HCT116 (cell line): ENCODE measurements around the gene PIGW. TPM values are rescaled to one million over a fixed set of nuclear protein-coding genes. Genes with fewer than 3 reads are reported as not detected.

Source experiments
- ATAC-seq: fragments of 200-7000 bp; cut with Tn5 transposase; 2 replicates; pipeline ENCODE4 v1.9.1; 2020; ENCODE audit warnings: mild to moderate bottlenecking, moderate library complexity
- BruUV-seq: library from RNA; stranded (reverse); fragments of 400-500 nt; replicated peaks from 2 replicates; lab custom pipeline; 2021; lab: Mats Ljungman, UMichigan
- CTCF ChIA-PET: fragments of 300-600 bp; sonication (Branson Sonifier 250); formaldehyde crosslinking; loops from one replicate; lab custom pipeline; 2021; ENCODE audit warnings: antibody characterized with exemption; lab: Charles Lee
- POLR2A ChIA-PET: fragments of 300-600, 350-600 bp; sonication (Branson Sonifier 250); formaldehyde crosslinking; loops from one replicate; lab custom pipeline; 2021; ENCODE audit warnings: antibody characterized with exemption; lab: Charles Lee
- RAD21 ChIA-PET, 2 experiments: fragments of 300-600 bp; sonication (Branson Sonifier 250); formaldehyde crosslinking; loops; one replicate each; lab custom pipeline; 2023; ENCODE audit warnings: low total read pairs in 2 of 2; ENCODE audit not compliant: uncharacterized antibody in 2 of 2, unreplicated experiment in 2 of 2, low non-redundant PET in 1 of 2; lab: Charles Lee
- DNase-seq: peaks from one replicate; pipeline ENCODE4 v3.0.0-alpha.2; 2010; ENCODE audit warnings: low read depth, low spot score
- H2AFZ ChIP-seq: fragments of 200-600 bp; shearing (Covaris generic), sonication (generic); 2 replicates; pipeline ENCODE4 v1.6.1; 2017; ENCODE audit warnings: low read depth, mixed run types, mixed read lengths, antibody characterized with exemption, low read length; ENCODE audit not compliant: poor library complexity, severe bottlenecking
- H3K27ac ChIP-seq: 2 replicates; pipeline ENCODE4 v1.5.1; 2012; ENCODE audit warnings: low read depth, low read length
- H3K27me3 ChIP-seq: fragments of 200-600 bp; sonication (generic); 2 replicates; pipeline ENCODE4 v1.6.1; 2016; ENCODE audit warnings: mixed run types, low read length, mixed read lengths; ENCODE audit not compliant: insufficient read depth
- H3K36me3 ChIP-seq, 2 experiments: fragments of 200-500 bp in 1 of 2; fragments of 200-600 bp in 1 of 2; sonication (Bioruptor generic) in 1 of 2; sonication (generic) in 1 of 2; 2 replicates each; pipeline versions ENCODE4 v1.5.1 to v1.6.1; 2014 to 2016; ENCODE audit warnings: low read length in 2 of 2, inconsistent platforms in 1 of 2, mixed read lengths in 1 of 2, mixed run types in 1 of 2; ENCODE audit not compliant: insufficient read depth in 2 of 2, control insufficient read depth in 1 of 2
- H3K4me1 ChIP-seq, 2 experiments: fragments of 200-600 bp in 1 of 2; sonication (generic) in 1 of 2; 2 replicates each; pipeline versions ENCODE4 v1.5.1 to v1.6.1; 2012 to 2017; ENCODE audit warnings: low read length in 2 of 2, inconsistent platforms in 1 of 2, mild to moderate bottlenecking in 1 of 2, mixed read lengths in 1 of 2, mixed run types in 1 of 2, moderate library complexity in 1 of 2; ENCODE audit not compliant: insufficient read depth in 2 of 2, control insufficient read depth in 1 of 2
- H3K4me2 ChIP-seq: fragments of 200-600 bp; sonication (generic); 2 replicates; pipeline ENCODE4 v1.6.1; 2017; ENCODE audit warnings: mixed run types, low read length, mixed read lengths
- H3K4me3 ChIP-seq, 2 experiments: fragments of 200-600 bp in 1 of 2; sonication (generic) in 1 of 2; replicated peaks in 1 of 2; 2 replicates each; pipeline ENCODE4 v1.5.1; 2011 to 2016; ENCODE audit warnings: low read length in 2 of 2, control low read depth in 1 of 2, low read depth in 1 of 2, mild to moderate bottlenecking in 1 of 2, mixed read lengths in 1 of 2, mixed run types in 1 of 2
- H3K79me2 ChIP-seq: fragments of 200-600 bp; sonication (generic); 2 replicates; pipeline ENCODE4 v1.6.1; 2017; ENCODE audit warnings: mild to moderate bottlenecking, mixed run types, low read length, moderate library complexity, mixed read lengths; ENCODE audit not compliant: insufficient read depth
- H3K9ac ChIP-seq: fragments of 200-600 bp; sonication (generic); 2 replicates; pipeline ENCODE4 v1.6.1; 2016; ENCODE audit warnings: low read length, mixed read lengths
- H3K9me2 ChIP-seq: fragments of 200-600 bp; sonication (generic), shearing (Covaris generic); 2 replicates; pipeline ENCODE4 v1.6.1; 2017; ENCODE audit warnings: mixed run types, mild to moderate bottlenecking, moderate library complexity; ENCODE audit not compliant: insufficient read depth
- H3K9me3 ChIP-seq, 2 experiments: fragments of 200-500 bp in 1 of 2; fragments of 200-600 bp in 1 of 2; sonication (Bioruptor generic) in 1 of 2; sonication (generic) in 1 of 2; 2 replicates each; pipeline ENCODE4 v1.6.1; 2014 to 2017; ENCODE audit warnings: low read length in 2 of 2, mixed read lengths in 2 of 2, inconsistent platforms in 1 of 2, low read depth in 1 of 2, mild to moderate bottlenecking in 1 of 2, mixed run types in 1 of 2, moderate library complexity in 1 of 2; ENCODE audit not compliant: control insufficient read depth in 1 of 2, insufficient read depth in 1 of 2
- H4K20me1 ChIP-seq: fragments of 200-600 bp; sonication (generic), shearing (Covaris generic); 2 replicates; pipeline ENCODE4 v1.6.1; 2017; ENCODE audit warnings: mixed run types, mild to moderate bottlenecking, moderate library complexity; ENCODE audit not compliant: insufficient read depth
- ATF3 ChIP-seq: IDR thresholded peaks from 2 replicates; pipeline ENCODE4 v1.6.1; 2012
- CEBPB ChIP-seq: IDR thresholded peaks from 2 replicates; pipeline ENCODE4 v1.6.1; 2012; ENCODE audit warnings: low read depth
- ELF1 ChIP-seq: IDR thresholded peaks from 2 replicates; pipeline ENCODE4 v1.6.1; 2012; ENCODE audit warnings: low read depth, borderline replicate concordance
- EZH2phosphoT487 ChIP-seq: fragments of 200-600 bp; IDR thresholded peaks from 2 replicates; pipeline ENCODE4 v1.6.1; 2018; ENCODE audit warnings: antibody characterized with exemption, borderline replicate concordance
- FOSL1 ChIP-seq: IDR thresholded peaks from 2 replicates; pipeline ENCODE4 v1.6.1; 2012; ENCODE audit warnings: low read depth
- POLR2A ChIP-seq: IDR thresholded peaks from 2 replicates; pipeline ENCODE4 v1.7.0; 2011; ENCODE audit warnings: borderline replicate concordance; ENCODE audit not compliant: insufficient read depth, insufficient read length; ENCODE audit errors: extremely low read depth
- POLR2AphosphoS5 ChIP-seq: IDR thresholded peaks from 2 replicates; pipeline ENCODE4 v1.6.1; 2011; ENCODE audit warnings: mild to moderate bottlenecking, low read depth, low read length, moderate library complexity
- RAD21 ChIP-seq: IDR thresholded peaks from 2 replicates; pipeline ENCODE4 v1.6.1; 2012; ENCODE audit warnings: low read depth, mild to moderate bottlenecking
- SIN3A ChIP-seq: IDR thresholded peaks from 2 replicates; pipeline ENCODE4 v1.6.1; 2012; ENCODE audit warnings: low read depth
- SRF ChIP-seq: IDR thresholded peaks from 2 replicates; pipeline ENCODE4 v1.6.1; 2012; ENCODE audit warnings: low read depth
- TCF7L2 ChIP-seq: IDR thresholded peaks from 2 replicates; pipeline ENCODE4 v1.7.0; 2011; ENCODE audit warnings: borderline replicate concordance, inconsistent platforms; ENCODE audit not compliant: insufficient read depth, insufficient read length; ENCODE audit errors: extremely low read depth
- YY1 ChIP-seq: IDR thresholded peaks from 2 replicates; pipeline ENCODE4 v1.6.1; 2011; ENCODE audit warnings: low read length, low read depth, moderate library complexity, mild to moderate bottlenecking; ENCODE audit not compliant: insufficient replicate concordance; ENCODE audit errors: extremely low read depth
- intact Hi-C: fragments of 100-400 bp; cut with micrococcal nuclease; formaldehyde crosslinking; loops from 2 replicates; pipeline ENCODE4 v1.10.0; 2022
- total RNA-seq: library from RNA; stranded (reverse); gene quantifications from one replicate; pipeline ENCODE4 v1.2.1, GENCODE V29; 2021; ENCODE audit not compliant: unreplicated experiment
- TF ChIP-seq, protein P1 (sequence below): IDR thresholded peaks from 2 replicates; pipeline ENCODE4 v1.6.1; 2012; ENCODE audit warnings: low read depth

PIGW gene
- total RNA-seq, 1 experiment from 2014 or later: 16.4 TPM

GRCh38 chr17:36504156-36504545 lies 30.6 kb upstream of the PIGW start:
- CTCF ChIA-PET: no interaction called here
- H3K36me3 ChIP-seq: peaks cover 52 to 73% of the 10 kb centered on the region in 2 experiments
- RAD21 ChIA-PET: no interaction called here
- no peak for ATAC-seq
- no peak overlapping the region for H3K9ac ChIP-seq
- no peaks in the 10 kb centered on the region for H3K27me3 ChIP-seq
- H3K4me3 ChIP-seq: no peak overlapping the region
- H3K9me2 ChIP-seq: no peaks in the 10 kb centered on the region
- TF ChIP-seq YY1 (no peak), ATF3 (no peak), TCF7L2 (no peak), POLR2A (no peak), SRF (no peak), ELF1 (no peak), RAD21 (no peak), POLR2AphosphoS5 (no peak), CEBPB (no peak), EZH2phosphoT487 (no peak), SIN3A (no peak), FOSL1 (no peak)
- TF ChIP-seq, protein P1, sequence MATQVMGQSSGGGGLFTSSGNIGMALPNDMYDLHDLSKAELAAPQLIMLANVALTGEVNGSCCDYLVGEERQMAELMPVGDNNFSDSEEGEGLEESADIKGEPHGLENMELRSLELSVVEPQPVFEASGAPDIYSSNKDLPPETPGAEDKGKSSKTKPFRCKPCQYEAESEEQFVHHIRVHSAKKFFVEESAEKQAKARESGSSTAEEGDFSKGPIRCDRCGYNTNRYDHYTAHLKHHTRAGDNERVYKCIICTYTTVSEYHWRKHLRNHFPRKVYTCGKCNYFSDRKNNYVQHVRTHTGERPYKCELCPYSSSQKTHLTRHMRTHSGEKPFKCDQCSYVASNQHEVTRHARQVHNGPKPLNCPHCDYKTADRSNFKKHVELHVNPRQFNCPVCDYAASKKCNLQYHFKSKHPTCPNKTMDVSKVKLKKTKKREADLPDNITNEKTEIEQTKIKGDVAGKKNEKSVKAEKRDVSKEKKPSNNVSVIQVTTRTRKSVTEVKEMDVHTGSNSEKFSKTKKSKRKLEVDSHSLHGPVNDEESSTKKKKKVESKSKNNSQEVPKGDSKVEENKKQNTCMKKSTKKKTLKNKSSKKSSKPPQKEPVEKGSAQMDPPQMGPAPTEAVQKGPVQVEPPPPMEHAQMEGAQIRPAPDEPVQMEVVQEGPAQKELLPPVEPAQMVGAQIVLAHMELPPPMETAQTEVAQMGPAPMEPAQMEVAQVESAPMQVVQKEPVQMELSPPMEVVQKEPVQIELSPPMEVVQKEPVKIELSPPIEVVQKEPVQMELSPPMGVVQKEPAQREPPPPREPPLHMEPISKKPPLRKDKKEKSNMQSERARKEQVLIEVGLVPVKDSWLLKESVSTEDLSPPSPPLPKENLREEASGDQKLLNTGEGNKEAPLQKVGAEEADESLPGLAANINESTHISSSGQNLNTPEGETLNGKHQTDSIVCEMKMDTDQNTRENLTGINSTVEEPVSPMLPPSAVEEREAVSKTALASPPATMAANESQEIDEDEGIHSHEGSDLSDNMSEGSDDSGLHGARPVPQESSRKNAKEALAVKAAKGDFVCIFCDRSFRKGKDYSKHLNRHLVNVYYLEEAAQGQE: no peak
- H3K4me2 ChIP-seq: no peak overlapping the region
- intact Hi-C loops: no loop called here
- no TSS peak for BruUV-seq
- POLR2A ChIA-PET: no interaction called here
- H3K4me1 ChIP-seq: no peaks in the 10 kb centered on the region
- H2AFZ ChIP-seq: no peak overlapping the region
- DNase-seq: no peak
- H4K20me1 ChIP-seq: no peaks in the 10 kb centered on the region
- no peak overlapping the region for H3K27ac ChIP-seq
- H3K9me3 ChIP-seq: no peaks in the 10 kb centered on the region
- H3K79me2 ChIP-seq: no peaks in the 10 kb centered on the region
